IPS-18a (cell line): Measurements from ENCODE around the gene PLEKHA7.

Source experiments
- H3K27ac ChIP-seq: one replicate; pipeline ENCODE4 v1.5.1; 2013; ENCODE audit warnings: low read length
- H3K27me3 ChIP-seq: one replicate; pipeline ENCODE4 v1.6.1; 2013; ENCODE audit warnings: mild to moderate bottlenecking, low read length; ENCODE audit not compliant: control insufficient read depth, insufficient read depth
- H3K36me3 ChIP-seq: one replicate; pipeline ENCODE4 v1.6.1; 2013; ENCODE audit warnings: low read depth, low read length; ENCODE audit not compliant: control insufficient read depth
- H3K4me1 ChIP-seq: one replicate; pipeline ENCODE4 v1.6.1; 2013; ENCODE audit warnings: low read depth, low read length; ENCODE audit not compliant: control insufficient read depth
- H3K4me3 ChIP-seq: one replicate; pipeline ENCODE4 v1.5.1; 2013; ENCODE audit warnings: low read length
- H3K9ac ChIP-seq: one replicate; pipeline ENCODE4 v1.6.1; 2013; ENCODE audit warnings: mild to moderate bottlenecking, low read length, moderate library complexity
- H3K9me3 ChIP-seq: one replicate; pipeline ENCODE4 v1.6.1; 2013; ENCODE audit warnings: low read depth, low read length; ENCODE audit not compliant: control insufficient read depth

PLEKHA7 gene

DNA sequence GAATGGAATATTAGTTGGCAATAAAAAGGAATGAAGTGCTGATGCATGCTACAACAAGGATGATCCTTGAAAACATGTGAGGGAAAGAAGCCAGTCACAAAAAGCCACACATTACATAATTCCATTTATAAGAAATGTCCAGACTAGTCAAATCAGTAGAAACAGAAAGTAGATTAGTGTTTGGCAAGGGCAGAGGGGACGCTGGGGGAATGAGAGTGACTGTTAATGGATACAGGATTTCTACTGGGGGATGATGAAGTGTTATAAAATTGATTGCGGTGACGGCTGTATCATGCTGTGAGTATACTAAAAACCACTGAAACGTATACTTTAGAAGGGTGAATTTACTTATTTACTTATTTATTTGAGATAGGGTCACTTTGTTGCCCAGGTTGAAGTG lies 217.9 kb downstream of the PLEKHA7 start:
- Histone ChIP-seq H3K9me3 (no peaks in the 10 kb centered on the region), H3K9ac (no peak overlapping the region), H3K27ac (no peak overlapping the region), H3K27me3 (no peaks in the 10 kb centered on the region), H3K4me1 (no peaks in the 10 kb centered on the region), H3K4me3 (no peak overlapping the region), H3K36me3 (no peaks in the 10 kb centered on the region)

DNA sequence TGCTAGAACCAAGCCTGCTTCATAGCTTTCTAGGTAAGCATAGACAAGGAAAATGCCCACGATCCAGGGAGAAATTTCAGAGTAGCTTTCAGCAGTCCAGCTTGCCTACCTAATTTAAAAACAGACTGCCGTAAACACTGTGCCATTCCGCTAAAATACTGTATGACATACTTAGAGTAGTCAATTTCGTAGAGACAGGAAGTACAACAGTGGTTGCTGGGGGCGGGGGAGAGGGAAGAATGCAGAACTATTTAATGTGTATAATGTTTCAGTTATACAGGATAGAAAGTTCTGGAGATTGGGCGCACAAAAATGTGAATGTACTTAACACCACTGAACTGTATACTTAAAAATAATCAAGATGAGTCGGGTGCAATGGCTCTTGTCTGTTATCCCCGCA lies 219.1 kb downstream of the PLEKHA7 start:
- Histone ChIP-seq H3K27me3 (no peaks in the 10 kb centered on the region), H3K36me3 (no peaks in the 10 kb centered on the region), H3K9ac (no peak overlapping the region), H3K27ac (no peak overlapping the region), H3K4me3 (no peak overlapping the region), H3K9me3 (no peaks in the 10 kb centered on the region), H3K4me1 (no peaks in the 10 kb centered on the region)

DNA sequence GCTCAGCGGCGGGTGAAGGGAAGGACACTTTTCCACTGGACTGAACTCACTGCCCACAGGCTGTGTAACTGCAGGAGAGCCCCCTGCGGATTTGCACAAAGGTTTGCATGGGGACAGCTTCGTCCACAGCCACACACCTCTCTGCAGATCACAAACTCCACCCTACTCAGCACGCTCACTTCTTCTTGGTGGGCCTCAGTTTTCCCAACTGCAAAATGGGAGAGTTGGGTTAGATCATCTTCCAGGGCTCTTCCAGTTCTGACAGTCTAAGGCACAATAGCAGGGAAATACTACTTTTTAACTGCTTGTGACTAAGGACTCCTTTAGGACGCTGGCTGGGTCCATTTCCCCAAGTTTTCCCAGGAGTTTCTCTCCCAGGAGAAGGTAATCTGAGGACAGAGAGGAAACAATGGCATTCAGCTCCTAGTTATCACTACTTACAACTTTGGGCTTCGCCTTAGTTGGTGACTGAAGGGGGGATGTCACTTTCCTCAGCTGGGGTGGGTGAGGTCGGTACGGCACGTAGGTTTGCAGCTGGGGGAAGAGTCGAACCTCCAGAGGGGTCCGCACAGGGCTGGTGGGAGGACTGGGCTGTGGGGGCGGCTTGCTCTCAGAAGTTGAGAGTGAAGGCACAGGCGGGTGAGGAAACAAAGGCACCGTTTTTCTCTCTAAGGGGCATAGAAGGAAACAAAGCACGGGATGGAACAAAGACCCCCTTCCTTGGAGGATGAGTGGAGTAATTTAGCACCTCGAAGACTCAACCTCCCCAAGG lies 220.0 kb downstream of the PLEKHA7 start:
- no peaks in the 10 kb centered on the region for H3K4me1 ChIP-seq
- H3K36me3 ChIP-seq, result no peaks in the 10 kb centered on the region
- H3K9me3 ChIP-seq, result no peaks in the 10 kb centered on the region

DNA sequence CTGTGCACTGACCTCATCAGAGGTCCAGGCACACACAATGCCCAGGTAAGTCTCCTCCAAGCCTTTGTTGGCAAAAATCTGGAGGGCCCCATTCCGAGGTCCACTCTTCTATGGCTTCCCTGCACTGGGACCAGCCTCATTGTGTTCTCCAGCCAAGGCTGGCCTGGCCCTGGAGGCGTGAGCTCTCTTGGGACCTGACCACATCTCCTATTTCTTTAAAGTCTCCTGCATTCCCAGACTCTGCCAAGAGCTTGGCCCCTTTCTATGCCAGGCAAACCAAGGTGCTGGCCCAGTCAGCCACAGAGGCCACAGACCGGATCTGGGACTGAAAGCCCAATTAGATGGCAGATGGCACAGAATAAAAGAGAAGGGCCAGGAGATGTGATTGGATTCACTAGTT lies 220.7 kb downstream of the PLEKHA7 start:
- no peak overlapping the region for H3K9ac ChIP-seq
- H3K4me3 ChIP-seq, result no peak overlapping the region
- H3K27me3 ChIP-seq, result no peaks in the 10 kb centered on the region
- no peak overlapping the region for H3K27ac ChIP-seq
- no peaks in the 10 kb centered on the region for H3K9me3 ChIP-seq
- no peaks in the 10 kb centered on the region for H3K36me3 ChIP-seq
- H3K4me1 ChIP-seq, result no peaks in the 10 kb centered on the region

More for the DNA sequence above, 220.0 kb downstream of the PLEKHA7 start:
- Histone ChIP-seq H3K9ac (no peak overlapping the region), H3K27ac (no peak overlapping the region), H3K27me3 (no peaks in the 10 kb centered on the region), H3K4me3 (no peak overlapping the region)

DNA sequence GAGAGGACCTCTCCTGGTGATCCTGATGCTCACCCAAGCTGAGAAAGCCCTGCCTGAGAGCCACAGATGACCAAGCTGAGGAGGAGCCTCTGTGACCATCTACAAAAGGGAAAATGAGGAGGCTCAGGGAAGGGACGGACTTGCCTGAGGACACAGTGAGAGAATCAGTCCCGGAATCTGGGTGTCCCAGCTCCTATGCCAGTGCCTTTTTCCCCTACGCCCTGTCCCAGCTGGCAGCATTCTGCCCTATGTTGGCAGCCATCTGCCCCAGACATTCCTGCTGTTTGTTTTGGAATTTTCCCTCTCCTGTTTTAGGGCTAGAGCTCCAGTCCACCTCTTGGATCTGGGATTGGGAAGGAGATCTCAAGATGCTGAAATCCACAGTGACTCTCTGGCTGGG lies 221.2 kb downstream of the PLEKHA7 start:
- Histone ChIP-seq H3K4me1 (no peaks in the 10 kb centered on the region), H3K36me3 (no peaks in the 10 kb centered on the region), H3K27ac (no peak overlapping the region), H3K27me3 (no peaks in the 10 kb centered on the region), H3K4me3 (no peak overlapping the region), H3K9ac (no peak overlapping the region), H3K9me3 (no peaks in the 10 kb centered on the region)

DNA sequence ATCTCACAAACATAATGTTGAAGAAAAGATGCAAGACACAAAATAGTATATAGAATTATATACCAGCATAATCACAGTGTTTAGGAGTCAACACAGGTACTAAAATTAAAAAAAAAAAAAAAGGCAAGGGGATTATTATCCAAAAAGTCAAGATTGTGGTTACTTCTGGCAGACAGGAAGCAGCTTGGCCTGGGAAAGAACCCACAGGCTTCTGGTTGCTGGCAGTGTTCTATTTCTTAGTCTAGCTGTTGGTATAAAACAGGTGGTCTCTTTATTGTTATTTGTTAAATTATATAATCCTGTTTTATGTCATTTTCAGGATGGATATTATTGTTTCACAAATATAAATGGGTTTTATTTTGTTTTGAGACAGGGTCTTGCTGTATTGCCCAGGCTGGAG lies 221.8 kb downstream of the PLEKHA7 start:
- no peaks in the 10 kb centered on the region for H3K9me3 ChIP-seq
- H3K36me3 ChIP-seq, result no peaks in the 10 kb centered on the region
- no peak overlapping the region for H3K4me3 ChIP-seq
- no peaks in the 10 kb centered on the region for H3K4me1 ChIP-seq
- no peaks in the 10 kb centered on the region for H3K27me3 ChIP-seq
- no peak overlapping the region for H3K9ac ChIP-seq
- H3K27ac ChIP-seq, result no peak overlapping the region

DNA sequence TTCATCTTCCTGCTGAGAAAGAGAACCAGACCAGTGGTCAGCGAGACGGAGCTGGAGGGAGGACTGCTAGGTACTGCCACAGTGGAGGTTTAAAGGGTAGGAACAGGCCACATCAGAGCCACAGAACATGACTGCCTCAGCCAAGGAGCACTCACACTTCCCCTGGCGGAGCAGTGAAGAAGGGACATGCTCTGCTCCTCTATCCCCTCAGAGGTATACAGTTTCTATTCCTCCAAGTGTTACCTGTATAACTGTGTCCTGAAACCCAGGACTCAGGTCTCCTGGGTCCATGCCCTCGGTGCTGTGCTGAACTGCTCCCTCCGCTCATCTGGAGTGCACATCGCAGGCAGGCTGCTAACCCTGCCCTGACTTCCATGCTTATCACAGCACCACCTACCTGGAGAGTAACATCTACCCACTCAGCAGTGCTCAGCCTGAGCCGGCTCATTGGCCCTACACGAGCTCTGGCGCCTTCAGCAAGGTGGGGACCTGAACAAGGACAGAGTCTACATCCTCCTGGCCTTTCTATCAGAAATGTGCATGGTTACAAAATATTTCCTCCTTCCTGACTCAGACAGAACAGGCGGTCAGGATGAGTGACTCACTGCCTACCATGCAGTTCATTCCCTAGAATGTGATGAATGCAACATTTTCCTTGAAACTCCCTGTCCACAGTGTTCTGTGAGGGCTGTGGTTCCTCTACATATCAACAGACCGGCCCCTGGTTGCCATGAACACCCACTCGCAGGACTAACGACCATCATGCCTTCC lies 222.8 kb downstream of the PLEKHA7 start:
- Histone ChIP-seq H3K27ac (no peak overlapping the region), H3K4me1 (no peaks in the 10 kb centered on the region), H3K9ac (no peak overlapping the region), H3K4me3 (no peak overlapping the region), H3K36me3 (no peaks in the 10 kb centered on the region), H3K9me3 (no peaks in the 10 kb centered on the region), H3K27me3 (no peaks in the 10 kb centered on the region)

DNA sequence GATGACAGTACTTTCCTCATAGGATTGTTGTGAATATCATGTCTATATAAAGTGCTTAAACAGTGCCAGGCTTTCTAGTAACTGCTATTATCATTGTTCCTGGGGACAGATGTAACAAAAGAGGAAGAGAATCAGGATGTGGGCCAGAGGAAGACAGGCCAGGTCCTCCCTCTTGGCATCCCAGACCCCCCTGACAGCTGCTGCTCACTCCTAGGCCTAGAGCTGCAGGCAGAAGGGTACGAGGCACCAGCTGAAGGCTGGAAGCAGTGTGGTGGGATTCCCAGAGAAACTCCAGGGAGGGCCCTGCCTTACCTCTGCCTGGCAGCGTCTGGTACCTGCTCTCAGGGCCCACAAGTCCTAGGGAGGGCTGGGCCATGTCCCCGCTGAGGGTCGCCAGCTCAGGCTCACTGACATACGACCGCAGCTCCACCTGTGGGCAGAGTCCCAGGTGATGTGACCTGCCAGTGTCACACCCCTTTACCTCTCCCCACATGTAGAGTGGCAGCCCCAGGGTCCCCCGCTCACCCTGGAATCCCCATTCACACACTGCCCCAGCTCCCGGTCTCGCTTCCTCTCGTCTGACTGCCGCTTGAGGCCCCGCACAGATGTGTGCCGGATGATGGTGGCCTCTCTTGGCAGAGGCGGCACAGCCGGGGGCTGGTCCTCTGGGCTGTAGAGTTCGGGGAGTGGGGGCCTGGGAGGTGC lies 223.6 kb downstream of the PLEKHA7 start:
- Histone ChIP-seq H3K9ac (no peak overlapping the region), H3K4me1 (no peaks in the 10 kb centered on the region), H3K27me3 (no peaks in the 10 kb centered on the region), H3K9me3 (no peaks in the 10 kb centered on the region), H3K4me3 (no peak overlapping the region), H3K36me3 (no peaks in the 10 kb centered on the region), H3K27ac (no peak overlapping the region)

DNA sequence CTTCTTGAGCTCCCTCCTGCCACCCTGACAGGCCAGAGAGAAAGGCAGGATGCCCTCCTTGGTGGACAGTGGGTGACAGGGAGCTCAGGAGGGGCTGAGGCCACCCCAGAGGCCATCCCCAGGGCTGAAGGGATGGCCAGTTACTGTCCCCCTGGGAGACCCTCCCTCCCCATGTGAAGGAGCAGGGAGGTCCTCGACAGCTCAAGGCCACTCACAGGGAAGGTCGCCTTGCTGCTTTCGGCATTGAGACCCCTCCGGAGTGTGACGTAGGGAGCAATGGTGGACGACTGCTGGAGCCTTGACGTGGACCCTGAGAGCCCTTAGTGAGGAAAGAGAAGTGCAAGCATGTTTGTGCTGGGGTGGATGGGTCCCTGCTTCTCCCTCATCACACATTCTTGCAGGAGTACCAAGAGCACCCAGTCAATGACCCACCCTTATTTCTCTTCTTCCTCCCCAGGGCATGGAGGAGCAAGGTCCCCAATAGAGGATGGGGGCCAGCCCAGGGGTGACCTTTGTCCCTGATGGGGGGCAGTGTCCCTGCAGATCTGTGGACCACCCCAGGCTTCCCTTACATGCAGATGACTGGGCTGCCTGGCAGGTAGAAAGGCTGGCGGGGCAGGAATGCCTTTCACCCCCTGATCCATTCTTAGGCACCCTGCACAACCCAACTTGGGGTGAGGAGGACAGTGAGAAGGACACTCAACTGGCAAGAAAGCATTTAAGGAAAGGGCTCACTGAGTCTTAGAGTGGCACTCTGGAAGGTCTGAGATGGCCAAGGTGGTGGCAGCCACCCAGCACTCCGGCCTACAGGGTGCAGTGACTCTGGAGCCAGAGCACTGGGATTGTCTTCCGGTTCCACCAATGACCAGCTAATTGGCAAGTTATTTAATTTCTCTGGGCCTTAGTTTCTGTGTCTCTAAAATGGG lies 224.4 kb downstream of the PLEKHA7 start:
- no peak overlapping the region for H3K4me3 ChIP-seq

DNA sequence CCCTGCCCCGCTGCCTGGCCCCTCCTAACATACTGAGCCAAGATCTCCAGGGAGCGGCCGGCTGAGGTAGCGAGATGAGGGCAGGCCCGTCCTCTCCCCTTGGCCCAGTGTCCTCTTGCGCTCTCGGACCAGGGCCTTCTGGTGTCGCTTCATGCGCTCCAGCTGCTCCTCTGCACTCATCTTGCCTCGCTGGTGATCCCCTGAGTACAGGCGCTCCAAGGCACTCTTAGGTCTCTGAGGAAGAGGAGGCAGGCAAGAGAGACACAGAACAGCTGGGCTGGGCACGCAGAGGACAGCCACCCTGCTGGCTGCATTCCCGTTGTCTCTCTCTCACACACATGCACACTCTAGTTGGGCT lies 225.2 kb downstream of the PLEKHA7 start:
- no peaks in the 10 kb centered on the region for H3K4me1 ChIP-seq
- H3K9ac ChIP-seq, result no peak overlapping the region
- H3K9me3 ChIP-seq, result no peaks in the 10 kb centered on the region
- H3K36me3 ChIP-seq, result no peaks in the 10 kb centered on the region
- H3K27me3 ChIP-seq, result no peaks in the 10 kb centered on the region
- no peak overlapping the region for H3K27ac ChIP-seq
- H3K4me3 ChIP-seq, result no peak overlapping the region

More for the DNA sequence above, 224.4 kb downstream of the PLEKHA7 start:
- Histone ChIP-seq H3K36me3 (no peaks in the 10 kb centered on the region), H3K4me1 (no peaks in the 10 kb centered on the region), H3K9ac (no peak overlapping the region), H3K27me3 (no peaks in the 10 kb centered on the region), H3K9me3 (no peaks in the 10 kb centered on the region), H3K27ac (no peak overlapping the region)
